HG03135 (cell line): ENCODE data around the gene ARHGEF28.

Experiments used
- ATAC-seq: cut with Tn5 transposase; IDR thresholded peaks from one replicate; pipeline ENCODE4 v1.9.1; 2021; ENCODE audit warnings: mild to moderate bottlenecking, moderate library complexity; ENCODE audit not compliant: unreplicated experiment

Gene ARHGEF28

DNA sequence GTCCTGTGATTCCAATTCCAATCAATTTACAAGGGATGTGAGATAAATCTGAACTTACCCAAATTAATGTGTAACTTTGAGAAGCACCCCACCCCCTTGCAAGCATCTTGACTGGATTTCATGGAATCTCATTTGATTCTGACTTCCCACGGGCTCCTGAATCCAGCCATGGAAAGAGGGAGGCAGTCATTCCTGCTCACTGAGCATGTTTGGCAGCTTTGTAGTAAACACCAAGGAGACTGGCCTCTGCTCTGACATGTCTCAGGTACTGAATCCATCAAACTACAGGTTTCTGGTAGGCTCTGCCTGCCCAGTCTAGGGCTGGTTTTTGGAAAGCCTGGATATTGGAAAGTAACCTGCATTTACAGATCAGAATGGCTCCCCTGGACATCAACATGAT lies 357.6 kb downstream of the ARHGEF28 start:
- ATAC-seq, result no peak

DNA sequence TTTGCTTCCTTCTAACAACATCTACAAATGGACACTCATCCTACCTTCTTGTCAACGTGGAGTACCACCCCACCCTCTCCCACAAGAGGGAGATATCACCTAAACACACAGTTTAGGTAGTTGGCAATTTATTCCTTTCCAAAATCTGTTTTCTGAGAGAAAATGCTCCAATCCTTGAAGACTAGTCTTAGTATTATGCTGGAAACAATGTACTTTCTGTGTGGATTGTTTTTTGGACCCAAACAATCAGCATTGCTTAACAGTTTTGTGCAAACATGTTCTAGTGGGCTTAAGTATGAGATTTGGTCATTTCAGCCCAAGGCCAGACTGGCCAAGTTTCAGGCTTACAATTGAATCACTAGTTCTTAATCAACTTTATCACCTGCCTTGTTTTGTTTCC lies 359.1 kb downstream of the ARHGEF28 start:
- ATAC-seq, result no peak

DNA sequence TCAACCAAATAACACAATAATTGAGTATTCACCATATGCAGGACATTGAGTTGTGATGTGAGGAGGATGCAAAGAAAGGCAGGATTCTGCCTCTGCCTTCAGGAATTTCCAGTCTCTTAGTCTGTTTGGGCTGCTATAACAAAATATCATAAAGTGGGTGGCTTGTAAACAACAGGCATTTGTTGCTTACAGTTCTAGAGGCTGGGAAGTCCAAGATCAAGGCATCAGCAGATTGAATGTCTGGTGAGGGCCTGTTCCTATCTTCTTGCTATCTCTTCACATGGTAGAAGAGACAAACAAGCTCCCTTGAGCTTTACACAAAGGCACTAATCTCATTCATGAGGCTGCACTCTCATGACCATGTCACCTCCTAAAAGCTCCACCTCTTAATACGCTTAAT lies 360.7 kb downstream of the ARHGEF28 start:
- no peak for ATAC-seq

DNA sequence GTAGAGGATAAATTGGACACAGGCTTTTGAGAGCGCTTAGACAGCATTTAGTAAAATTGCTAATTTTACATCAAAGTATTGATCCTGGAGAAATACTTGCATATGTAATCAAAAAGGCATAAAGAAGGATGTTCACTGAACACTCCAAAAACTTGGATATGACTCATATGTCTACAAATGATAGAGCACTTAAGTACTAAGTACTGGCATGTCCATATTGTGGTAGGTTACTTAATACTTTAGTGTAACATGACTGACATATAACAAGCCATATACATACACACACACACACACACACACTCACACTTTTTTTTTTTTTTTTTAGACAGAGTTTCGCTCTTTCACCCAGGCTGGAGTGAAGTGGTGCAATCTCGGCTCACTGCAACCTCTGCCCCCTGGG lies 361.9 kb downstream of the ARHGEF28 start:
- ATAC-seq, result no peak

DNA sequence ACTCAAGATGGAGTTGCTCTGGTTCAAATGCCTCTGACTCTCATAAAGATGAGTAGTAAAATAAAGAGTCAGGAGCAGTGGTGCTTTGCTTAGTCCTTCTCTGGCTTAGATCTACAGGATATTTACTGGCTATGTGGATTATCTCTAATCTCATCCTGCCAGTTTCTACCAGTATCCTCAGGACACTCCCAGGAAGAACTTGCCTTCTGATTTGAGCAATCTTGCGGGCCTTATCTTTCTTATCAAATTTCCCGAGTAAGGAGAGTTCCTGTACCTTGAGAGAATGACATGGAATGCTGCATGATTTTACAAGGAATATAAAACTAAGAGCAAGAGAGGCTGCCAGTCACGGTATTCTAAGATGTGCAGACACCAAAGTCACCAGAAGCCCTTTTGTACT lies 364.0 kb downstream of the ARHGEF28 start:
- no peak for ATAC-seq
